Measurements from ENCODE around the gene CHRNE.
"Not testable (repeated sequence)": the region's sequence is repeated elsewhere in the genome, so short reads cannot be mapped to it uniquely, and the experiment has no call there.

CHRNE gene

GRCh38 chr17:4887581-4887980, 15.3 kb downstream of the CHRNE start:
- no peak for DNase-seq (ENCODE audit: low spot score)

DNA sequence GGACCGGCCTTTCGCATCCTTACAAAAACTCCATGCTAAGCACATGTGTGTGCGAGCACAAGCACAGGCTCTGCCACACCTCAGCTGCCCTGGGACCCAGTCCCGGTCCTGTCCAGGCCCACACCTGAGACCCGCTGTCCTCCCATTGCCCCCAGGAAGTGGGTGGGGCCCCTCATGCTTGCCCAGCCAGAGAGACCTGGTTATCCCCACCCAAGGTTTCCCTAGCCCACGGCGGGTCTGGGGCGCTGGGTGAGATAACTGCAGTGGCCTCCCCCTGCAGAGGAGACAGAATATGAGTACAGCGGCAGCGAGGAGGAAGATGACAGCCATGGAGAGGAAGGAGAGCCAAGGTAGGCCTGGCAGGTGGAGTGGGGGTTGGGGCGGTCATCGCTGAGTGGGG, 16.1 kb downstream of the CHRNE start:
- no peak for DNase-seq (ENCODE audit: low spot score)

GRCh38 chr17:4884489-4884888, 18.4 kb downstream of the CHRNE start:
- no peak for DNase-seq (ENCODE audit: low spot score)

GRCh38 chr17:4881761-4882555, 20.9 kb downstream of the CHRNE start:
- peak; percentile 68 for DNase-seq (ENCODE audit: low spot score)

GRCh38 chr17:4880857-4881256, 22.0 kb downstream of the CHRNE start:
- no peak for DNase-seq (ENCODE audit: low spot score)

DNA sequence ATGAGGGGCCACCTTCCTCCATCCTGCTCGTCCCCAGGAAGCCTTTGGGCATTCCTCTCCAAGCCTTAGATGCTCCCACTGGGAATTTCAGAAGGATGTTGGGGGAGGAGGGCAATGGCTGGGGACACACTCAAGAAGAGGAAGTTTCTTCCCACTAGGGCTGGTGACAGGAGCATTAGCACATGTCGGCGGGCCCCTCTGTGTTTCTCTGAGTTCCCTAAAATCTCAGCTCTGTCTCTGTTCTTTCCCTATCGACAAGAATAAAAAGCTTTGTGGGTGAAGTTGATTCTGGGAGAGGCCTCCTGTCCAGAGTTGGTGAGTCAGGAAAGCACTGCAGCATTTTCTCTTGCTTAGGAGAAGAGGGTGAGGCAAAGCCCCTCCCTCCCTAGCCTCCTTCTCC, 23.3 kb downstream of the CHRNE start:
- no peak for DNase-seq (ENCODE audit: low spot score)

DNA sequence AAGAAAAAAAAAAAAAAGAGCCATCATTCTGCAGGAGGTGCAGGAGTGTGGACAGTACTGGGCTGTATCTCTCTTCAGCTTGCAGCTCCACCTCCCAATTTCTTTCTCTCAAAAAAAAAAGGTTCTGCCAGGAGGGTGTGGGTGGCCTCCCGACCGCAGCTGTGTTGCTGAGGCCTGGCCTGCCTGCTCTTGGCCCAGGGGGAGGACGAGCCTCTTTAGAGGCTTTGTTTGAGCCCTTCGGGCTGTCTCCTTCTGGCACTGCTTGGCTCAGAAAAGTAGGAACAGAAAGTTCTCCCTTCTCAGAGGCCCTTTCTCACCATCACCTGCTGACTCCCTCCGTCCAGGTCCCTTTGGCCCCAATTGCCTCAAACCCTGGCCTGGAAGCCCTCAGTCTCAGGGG, 25.8 kb downstream of the CHRNE start:
- no peak for DNase-seq (ENCODE audit: low spot score)

DNA sequence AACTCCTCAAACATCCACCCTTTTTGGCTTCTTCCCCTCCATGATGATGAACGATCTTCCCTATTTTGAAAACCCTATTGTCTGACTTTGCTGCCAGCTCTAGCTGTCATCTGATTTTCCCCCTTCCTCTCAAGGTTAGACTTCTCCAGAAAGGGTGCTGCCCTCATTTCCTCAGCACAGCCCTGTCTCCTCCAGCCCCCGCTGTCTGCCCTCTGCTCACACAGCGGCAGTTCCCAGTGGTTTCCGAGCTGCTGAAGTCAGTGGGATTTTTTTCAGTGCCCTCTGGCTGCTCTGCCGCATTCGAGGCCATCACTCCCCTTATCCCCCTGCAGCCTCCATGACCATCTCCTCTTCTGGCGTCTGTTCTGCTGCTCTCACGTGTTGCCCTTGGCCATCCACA, 30.1 kb downstream of the CHRNE start:
- DNase-seq (ENCODE audit: low spot score) = no peak

DNA sequence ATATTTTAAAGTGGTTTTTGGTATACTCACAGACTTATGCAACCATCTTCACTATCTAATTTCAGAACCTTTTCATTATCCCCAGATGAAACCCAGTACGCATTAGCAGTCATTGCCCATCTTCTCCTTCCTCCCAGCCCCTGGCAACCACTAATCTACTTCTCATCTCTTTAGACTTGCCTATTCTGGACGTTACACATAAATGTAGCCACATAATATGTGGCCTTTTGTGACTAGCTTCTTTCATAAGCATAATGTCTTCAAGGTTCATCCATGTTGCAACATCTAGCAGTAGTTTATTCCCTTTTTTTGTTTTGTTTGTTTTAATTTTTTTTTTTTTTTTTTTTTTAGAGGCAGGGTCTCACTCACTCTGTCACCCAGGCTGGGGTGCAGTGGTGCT, 32.0 kb downstream of the CHRNE start:
- DNase-seq (ENCODE audit: low spot score) = no peak

DNA sequence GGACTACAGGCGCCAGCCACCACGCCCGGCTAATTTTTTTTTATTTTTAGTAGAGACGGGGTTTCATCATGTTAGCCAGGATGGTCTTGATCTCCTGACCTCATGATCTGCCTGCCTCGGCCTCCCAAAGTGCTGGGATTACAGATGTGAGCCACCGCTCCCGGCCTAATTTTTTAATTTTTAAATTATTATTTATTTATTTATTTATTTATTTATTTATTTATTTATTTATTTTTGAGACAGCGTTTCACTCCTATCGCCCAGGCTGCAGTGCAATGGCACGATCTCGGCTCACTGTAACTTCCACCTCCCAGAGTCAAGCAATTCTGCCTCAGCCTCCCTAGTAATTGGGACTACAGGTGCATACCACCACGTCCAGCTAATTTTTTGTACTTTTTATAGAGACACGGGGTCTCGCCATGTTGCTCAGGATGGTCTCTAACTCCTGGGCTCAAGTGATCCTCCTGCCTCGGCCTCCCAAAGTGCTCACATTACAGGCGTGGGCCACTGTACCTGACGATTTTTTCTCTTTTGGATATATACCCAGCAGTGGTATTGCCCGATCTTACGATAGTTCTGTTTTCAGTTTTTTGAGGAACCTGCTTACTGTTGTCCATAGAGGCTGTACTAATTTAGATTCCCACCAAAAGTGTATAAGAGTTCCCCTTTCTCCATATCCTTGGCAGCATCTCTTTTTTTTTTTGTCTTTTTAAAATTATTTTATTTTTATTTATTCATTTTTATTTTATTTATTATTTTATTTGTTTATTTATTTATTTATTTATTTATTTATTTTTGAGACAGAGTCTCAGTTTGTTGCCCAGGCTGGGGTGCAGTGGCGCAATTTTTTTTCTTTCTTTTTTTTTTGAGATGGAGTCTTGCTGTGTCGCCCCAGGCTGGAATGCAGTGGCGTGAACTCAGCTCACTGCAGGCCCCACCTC, 33.6 kb downstream of the CHRNE start:
- DNase-seq (ENCODE audit: low spot score) = not testable (repeated sequence)

GRCh38 chr17:4867535-4867934, 35.4 kb downstream of the CHRNE start:
- not testable (repeated sequence) for DNase-seq (ENCODE audit: low spot score)

GRCh38 chr17:4863321-4863720, 39.6 kb downstream of the CHRNE start:
- DNase-seq (ENCODE audit: low spot score) = no peak

- DNase-seq (ENCODE audit: low spot score) = no peak
Measured at GRCh38 chr17:4862720-4863119, 40.2 kb downstream of the CHRNE start.

GRCh38 chr17:4861052-4861451, 41.8 kb downstream of the CHRNE start:
- DNase-seq (ENCODE audit: low spot score) = no peak

DNA sequence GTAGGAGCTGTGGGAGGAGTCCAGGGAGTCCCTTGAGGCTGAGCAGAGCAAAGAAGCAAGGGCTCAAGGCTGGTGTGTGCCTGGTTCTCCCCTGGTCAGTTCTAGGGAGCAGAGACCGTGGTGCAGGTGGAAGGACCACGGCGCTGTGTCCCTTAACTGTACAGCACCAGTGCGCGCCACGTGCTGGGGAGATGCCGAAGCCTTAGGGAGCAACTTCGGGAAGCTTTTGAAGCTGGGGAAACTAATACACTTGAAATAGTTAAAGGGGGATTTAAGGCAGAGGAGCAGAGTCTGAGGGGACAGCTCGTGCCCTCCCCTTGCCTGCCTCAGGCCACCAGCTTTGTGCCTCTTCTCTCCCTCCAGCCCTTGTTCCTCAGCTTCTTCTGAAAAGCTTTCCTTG, 42.2 kb downstream of the CHRNE start:
- DNase-seq (ENCODE audit: low spot score) = no peak

GRCh38 chr17:4859816-4860625, 42.9 kb downstream of the CHRNE start:
- no peak for DNase-seq (ENCODE audit: low spot score)

- DNase-seq (ENCODE audit: low spot score) = no peak
Measured at GRCh38 chr17:4858882-4859260, 44.0 kb downstream of the CHRNE start.

DNA sequence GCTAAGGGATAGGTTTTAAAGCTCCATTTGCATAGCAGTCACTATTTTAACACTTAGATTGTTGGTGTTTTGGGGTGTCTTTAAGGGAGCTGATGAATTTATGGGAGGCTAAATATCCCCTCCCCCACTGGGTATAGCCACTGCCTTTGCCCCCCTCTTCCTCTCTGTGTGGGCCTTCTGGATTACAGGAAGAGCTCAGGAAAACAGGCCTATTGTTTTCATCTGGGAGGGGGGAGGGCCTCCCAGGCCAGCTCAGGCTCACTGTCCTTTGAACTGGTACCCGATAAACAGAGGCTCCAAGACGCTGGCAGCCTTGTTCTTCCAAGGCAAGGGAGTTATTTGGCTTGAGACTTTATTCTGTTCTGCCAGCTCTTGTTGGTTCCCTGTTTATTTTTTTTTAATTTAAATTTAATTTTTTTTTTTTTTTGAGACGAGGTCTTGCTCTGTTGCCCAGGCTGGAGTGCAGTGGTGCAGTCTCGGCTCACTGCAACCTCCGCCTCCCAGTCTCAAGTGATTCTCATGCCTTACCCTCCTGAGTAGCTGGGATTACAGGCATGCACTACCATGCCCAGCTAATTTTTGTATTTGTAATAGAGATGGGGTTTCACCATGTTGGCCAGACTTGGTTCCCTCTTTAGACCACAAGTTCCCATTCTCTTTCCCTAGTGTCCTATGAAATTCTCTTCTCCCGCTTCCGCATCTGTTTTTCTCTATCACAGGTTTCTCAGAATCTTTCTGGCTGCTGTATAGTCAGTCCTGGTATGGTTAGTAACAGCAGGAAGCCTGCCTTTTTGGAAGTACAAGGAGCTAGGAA, 44.6 kb downstream of the CHRNE start:
- no peak for DNase-seq (ENCODE audit: low spot score)

- not testable (repeated sequence) for DNase-seq (ENCODE audit: low spot score)
Measured at GRCh38 chr17:4857347-4857746, 45.6 kb downstream of the CHRNE start.

- DNase-seq (ENCODE audit: low spot score) = no peak
Measured at GRCh38 chr17:4856937-4857314, 46.0 kb downstream of the CHRNE start.

DNA sequence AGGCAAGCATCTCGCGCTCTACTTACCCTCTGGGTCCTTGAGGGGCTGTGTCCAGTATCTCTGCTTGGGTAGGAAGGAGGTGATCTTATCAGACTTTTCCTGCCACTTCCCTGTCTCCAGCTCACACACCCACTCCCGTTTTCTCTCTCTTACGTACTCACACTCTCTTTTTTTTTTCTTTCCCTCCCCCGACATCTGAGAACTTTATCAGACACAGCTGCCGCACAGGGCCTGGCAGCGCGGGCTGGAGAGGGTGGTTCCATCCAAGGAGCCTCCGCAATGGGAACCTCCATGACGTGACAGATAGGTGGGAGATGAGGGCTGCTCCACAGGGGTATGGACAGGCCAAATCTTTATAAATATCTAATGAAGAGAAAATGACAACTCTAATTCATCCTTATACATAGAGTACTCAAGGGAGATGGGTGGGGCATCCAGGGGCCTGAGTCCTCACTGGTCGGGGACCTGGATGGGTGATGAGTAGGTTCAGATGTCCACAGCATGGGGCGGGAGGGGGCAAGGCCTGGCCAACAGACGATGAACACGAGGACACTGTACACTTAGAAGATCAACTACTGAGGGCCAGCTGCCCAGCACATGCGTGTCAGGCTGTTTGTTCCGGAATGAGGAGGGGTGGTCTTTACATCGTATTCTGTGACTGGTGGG, 46.5 kb downstream of the CHRNE start:
- DNase-seq (ENCODE audit: low spot score) = no peak
